Stimulated activated CD4-positive, alpha-beta T cell treated with anti-CD3 and anti-CD28 coated beads, Interleukin-4, amount 100 ng/mL, for 24 hours (primary cell): ENCODE results near the gene DOK4.

ENCODE experiments used
- DNase-seq: peaks from one replicate; pipeline ENCODE4 v3.0.0-alpha.2; 2020

Gene DOK4

GRCh38 chr16:57476546-57477410, 9.5 kb downstream of the DOK4 start:
- no peak for DNase-seq

- DNase-seq: peak; percentile 71
Measured at GRCh38 chr16:57475711-57476339, 10.5 kb downstream of the DOK4 start.

DNA sequence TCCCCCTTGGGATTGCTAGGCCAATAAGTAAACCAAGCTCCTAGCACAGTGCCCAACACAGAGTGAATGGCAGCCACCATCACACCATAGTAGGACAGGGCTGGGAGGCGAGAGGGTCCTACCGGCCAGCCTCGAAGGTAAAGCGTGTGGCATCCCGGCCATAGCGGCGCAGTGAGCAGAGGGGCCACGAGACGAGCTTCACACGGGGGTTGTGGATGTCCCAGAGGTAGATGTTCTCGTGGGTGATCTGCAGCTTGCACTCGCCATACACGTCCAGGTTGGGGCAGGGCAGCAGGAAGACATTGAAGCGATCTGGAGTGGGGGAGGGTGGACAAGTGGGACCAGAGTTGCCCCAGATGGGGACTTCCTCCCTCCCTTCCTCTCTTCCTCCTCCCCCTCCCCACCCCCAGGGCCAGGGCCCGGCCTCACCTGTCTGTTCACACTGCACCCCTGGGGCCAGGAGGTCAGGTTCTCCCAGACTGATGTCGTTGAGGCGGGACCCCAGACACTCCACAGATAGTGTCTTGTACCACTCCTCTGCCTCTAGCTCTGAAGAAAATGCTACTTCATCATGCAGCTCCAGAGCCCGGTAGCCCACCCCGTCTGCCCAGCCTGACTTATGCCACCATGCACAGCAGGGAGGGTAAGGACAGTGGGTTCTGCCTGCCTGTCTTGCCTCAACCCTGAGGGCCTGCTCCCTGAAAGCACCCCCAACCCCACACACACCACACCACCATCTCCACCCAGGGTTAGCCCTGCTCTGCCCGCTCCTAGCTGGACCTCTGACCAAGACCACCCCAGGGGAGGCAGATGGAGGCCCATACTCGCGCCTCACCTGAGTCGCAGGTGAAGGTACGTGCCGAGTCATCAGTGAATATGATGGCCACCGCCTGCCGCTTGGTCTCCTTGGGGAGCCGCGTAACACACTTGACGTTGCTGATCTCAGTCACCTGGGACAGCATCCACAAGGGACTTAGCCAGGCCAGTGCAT, 11.3 kb downstream of the DOK4 start:
- DNase-seq: no peak

GRCh38 chr16:57473906-57474305, 12.4 kb downstream of the DOK4 start:
- DNase-seq: no peak

DNA sequence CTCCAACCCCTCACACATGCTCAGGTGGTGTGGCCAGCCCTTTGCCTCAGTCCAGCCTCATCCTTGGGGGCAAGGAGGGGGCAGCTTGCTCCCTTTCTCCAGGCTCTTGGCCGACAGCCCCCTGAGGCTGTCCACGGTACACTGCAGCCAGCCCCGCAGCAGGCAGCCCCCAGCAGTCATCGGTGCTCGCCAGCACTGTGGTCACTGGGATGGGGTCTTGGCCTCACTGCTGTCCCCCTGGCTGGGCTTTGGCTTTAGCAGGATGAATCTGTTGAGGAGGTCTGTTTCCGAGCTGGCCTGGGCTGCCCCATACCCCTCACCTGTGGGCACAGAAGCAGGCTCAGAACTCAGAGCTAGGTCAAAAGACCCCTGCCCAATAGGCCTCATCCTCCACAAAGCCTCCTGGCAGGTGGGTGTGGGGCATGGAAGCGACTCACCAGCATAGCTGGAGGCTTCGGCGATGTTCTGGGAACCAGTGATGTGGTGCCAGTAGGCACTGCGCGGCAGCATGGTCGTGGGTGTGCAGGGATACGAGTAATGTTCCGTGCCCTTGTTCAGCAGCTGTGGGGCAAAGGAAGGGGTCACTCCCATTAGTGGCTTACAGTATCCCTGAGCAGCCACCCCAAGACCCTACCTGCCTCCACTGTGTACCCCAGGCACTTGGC, 13.0 kb downstream of the DOK4 start:
- DNase-seq: no peak

DNA sequence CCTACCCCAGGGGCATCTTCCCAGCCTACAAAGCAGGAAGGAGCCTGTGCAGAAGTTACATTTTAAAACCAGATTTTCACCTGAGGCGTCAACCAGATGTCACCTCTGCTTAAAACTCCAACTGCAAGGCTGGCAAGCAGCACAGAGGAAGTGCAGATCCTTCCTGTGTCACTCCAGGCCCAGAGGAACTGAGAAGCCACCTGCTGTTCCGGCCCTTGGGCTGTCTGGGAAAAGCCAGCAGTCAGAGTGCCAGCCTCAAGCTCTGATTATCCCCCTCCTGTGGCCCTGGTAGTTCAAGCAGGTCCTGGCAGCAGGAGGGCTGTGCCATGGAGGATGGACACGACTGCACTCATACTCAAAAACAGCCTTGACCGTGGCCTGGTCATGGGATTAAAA, 13.6 kb downstream of the DOK4 start:
- DNase-seq: no peak

- no peak for DNase-seq
Measured at GRCh38 chr16:57471852-57472664, 14.2 kb downstream of the DOK4 start.

- DNase-seq: no peak
Measured at GRCh38 chr16:57471209-57471608, 15.1 kb downstream of the DOK4 start.

- no peak for DNase-seq
Measured at GRCh38 chr16:57470711-57471110, 15.6 kb downstream of the DOK4 start.

DNA sequence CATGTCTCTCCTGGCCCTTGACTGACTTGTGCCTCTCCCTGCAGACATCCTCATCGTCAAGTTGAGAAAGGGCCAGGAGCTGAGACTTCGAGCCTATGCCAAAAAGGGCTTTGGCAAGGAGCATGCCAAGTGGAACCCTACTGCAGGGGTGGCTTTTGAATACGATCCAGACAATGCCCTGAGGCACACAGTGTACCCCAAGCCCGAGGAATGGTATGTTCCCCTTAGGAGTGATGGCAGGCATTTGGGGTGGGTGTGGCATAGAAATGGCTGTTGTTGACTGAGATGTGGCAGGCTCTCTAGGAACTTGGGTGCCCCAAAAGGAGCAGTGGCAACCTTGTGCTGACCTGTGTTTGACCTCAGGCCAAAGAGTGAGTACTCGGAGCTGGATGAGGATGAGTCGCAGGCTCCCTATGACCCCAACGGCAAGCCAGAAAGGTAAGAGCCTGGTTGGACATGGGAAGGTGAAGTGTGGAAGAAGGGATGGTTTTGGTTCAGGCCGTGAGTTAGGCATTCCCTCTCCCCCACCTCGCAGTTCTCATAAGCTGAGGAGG, 16.3 kb downstream of the DOK4 start:
- DNase-seq: no peak

DNA sequence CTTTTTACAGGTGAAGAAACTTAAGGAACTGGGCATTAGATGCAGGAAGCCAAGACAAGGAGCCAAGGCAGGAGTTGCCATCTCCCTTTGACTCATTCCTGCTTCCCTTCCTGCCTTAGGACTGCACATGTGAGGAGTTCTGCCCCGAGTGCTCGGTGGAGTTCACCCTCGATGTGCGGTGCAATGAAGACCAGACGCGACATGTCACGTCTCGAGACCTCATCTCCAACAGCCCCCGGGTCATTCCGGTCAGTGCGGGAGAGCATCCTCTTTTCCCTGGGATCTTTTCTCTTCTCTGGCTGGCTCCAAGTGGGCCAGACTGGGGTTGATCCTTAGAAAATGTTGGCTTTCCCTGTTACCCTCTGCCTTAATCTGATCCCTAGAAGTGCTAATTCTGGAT, 17.2 kb downstream of the DOK4 start:
- DNase-seq: no peak

DNA sequence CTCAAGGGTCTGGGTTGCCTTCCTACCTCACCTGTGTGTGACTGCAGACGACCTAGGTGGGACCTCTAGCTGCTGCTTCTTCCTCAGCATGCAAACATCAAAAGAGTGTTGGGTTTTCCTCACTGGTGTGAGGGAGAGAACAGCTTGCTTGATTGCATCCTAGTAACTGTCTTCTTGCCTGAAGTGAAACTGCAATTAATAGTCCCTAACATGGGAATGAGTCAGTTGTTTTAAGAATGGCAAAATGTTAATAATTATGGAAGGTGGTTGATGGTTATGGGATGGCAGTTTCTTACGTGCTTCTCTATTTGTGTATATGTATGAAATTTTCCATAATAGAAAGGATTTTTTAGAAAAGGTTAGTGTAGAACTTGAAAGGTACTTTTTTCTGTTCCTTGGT, 17.9 kb downstream of the DOK4 start:
- DNase-seq: no peak

DNA sequence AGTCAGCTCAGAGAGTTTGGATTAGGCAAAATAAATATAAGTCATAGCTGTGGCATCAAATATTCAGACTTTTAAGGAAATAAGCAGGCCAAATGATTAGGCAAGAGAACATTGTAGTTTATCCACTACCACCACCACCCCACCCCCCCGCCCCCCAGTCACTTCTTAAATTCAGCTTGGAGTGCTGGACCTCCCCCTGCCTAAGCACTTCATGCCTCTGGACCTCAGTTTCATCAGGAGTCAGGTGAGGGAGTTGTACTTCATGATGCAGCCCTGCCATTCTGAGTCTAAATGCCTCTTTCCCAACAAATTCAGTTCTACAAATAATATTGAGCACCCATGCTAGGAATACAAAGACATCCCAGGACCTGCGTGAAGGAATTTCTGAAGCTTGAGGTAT, 21.8 kb downstream of the DOK4 start:
- no peak for DNase-seq

DNA sequence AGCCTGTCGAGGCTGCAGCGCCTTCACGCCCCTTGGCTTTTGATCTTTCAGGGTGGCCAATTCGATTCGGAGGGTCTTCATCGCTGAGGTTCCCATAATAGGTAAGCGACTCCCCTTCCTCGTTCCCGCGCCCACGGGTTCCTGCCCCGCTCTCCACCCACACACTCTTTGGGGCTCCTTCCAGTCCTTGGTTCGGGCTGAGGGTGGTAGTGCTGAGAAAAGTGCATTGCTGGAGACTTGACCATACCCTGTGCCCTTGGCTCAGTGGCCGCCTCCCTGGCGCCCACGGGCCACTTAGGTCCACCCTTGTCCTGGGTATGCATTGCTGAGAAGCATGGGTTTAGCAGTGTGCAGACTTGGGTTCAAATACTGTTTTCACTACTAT, 23.3 kb downstream of the DOK4 start:
- no peak for DNase-seq

- DNase-seq: peak; percentile 93
Measured at GRCh38 chr16:57462209-57462977, 23.9 kb downstream of the DOK4 start, which contains the start of gene POLR2C. TSS of gene POLR2C (plus strand) at chr16:57462679. CDS start at chr16:57462725, 46 bp downstream.

DNA sequence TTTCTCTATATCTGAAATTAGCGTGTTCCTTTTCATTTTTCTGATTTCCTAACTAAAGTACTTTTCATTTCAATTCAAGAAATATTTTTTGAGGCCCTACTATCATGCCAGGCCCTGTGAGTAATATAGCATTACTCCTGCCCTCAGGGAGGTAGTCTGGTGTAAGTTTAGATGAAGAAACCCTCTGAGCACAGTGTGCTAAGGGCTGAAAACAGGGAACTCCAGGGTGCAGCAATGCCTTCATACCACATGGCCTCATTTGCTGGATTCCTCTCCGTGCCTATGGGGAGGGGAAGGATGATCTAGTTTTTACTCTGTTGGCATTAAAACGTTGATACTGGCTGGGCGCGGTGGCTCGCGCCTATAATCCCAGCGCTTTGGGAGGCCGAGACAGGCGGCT, 34.3 kb downstream of the DOK4 start:
- no peak for DNase-seq

DNA sequence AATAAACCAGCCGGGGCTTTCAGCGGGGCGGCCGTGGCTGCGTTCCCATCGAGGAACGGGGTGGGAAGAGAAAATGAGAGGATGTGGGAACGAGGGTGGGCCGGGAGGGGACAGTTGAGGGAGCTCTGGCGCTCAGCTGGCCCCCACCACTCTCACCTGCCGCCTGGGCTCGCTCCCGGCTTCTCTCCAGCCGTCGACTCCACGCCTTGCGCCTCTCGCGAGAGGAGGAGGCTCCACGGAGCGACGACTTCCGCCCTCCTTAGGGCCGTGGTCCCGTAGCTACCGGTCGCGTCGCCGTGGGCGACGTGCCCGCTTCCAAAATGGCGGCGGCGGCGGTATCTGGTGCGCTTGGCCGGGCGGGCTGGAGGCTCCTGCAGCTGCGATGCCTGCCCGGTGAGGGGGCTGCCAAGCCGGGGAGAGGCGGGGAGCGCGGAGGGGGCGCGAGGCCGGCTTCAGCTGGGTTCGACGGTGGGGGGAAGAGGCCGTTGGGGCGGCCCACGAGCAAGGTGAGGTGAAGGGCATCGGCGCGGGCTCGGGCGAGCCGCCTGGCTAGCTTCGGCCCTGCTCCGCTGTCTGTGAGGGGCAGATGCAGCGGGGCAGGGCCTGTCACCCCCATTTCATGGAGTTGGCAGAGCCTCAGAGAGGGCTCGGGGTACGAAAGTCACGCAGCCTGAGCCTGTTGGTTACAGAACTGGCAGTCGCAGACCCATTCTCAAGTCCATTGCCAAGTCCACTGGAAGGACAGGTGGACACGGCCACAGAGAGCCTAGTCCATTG, 38.9 kb downstream of the DOK4 start, which contains the start of the genes CIAPIN1 and COQ9:
CIAPIN1 (minus strand) TSS at position 200 of the 777 bp plus-strand sequence. CDS start 6,457 bp downstream, outside the sequence.
COQ9 (plus strand) TSS at position 294 of the 777 bp plus-strand sequence; CDS start at position 321, 27 bp downstream.
- peak; percentile 92 for DNase-seq

- peak; percentile 29 for DNase-seq
Measured at GRCh38 chr16:57446531-57447185, 39.6 kb downstream of the DOK4 start.

DNA sequence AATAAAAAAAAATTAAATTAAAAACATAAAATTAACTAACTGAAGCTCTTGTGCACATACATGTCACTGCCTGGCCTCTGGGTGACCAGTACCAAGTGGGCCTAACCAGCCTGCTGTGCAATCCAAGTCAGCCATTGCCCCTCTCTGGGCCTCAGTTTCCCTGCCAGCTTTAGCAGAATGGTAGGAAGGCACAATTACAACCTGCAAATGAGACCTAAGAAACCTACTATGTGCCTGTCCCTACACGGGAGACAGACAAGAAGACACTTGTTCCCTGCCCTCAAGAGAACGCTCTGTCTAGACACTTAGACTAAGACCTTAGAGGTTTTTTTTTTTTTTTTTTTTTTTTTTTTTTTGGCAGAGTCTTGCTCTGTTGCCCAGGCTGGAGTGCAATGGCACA, 40.8 kb downstream of the DOK4 start:
- DNase-seq: no peak
